SU-DHL-6 (cell line): ENCODE measurements around the gene CHRD.

Experiments used
- H2AFZ ChIP-seq: fragments of 200-600 bp; sonication (generic); 2 replicates; pipeline ENCODE4 v1.6.1; 2014; ENCODE audit warnings: low read depth, mild to moderate bottlenecking, moderate library complexity, mixed read lengths, antibody characterized with exemption, low read length; ENCODE audit not compliant: severe bottlenecking
- H3F3A ChIP-seq: fragments of 200-600 bp; shearing (Covaris generic); 2 replicates; pipeline ENCODE4 v1.6.0; 2016; ENCODE audit warnings: antibody characterized with exemption, mild to moderate bottlenecking; ENCODE audit not compliant: insufficient read depth
- H3K27ac ChIP-seq: fragments of 200-600 bp; sonication (generic); 2 replicates; pipeline ENCODE4 v1.5.1; 2016; ENCODE audit warnings: low read depth, mild to moderate bottlenecking, low read length, moderate library complexity, mixed read lengths
- H3K27me3 ChIP-seq: fragments of 200-600 bp; sonication (generic), shearing (Covaris generic); 2 replicates; pipeline ENCODE4 v1.6.0; 2014; ENCODE audit warnings: mild to moderate bottlenecking, low read length
- H3K36me3 ChIP-seq: fragments of 200-600 bp; sonication (generic); 2 replicates; pipeline ENCODE4 v1.6.1; 2014; ENCODE audit warnings: mild to moderate bottlenecking, low read length, mixed read lengths
- H3K4me2 ChIP-seq: fragments of 300-600, 200-600 bp; shearing (Covaris generic), sonication (generic); 2 replicates; pipeline ENCODE4 v1.6.0; 2014; ENCODE audit warnings: low read length, low read depth, mild to moderate bottlenecking; ENCODE audit not compliant: poor library complexity, severe bottlenecking
- H3K4me3 ChIP-seq: fragments of 200-600 bp; sonication (generic); 2 replicates; pipeline ENCODE4 v1.5.1; 2014; ENCODE audit warnings: antibody characterized with exemption, low read length, mild to moderate bottlenecking, mixed read lengths; ENCODE audit not compliant: insufficient read depth, poor library complexity, severe bottlenecking
- H3K79me2 ChIP-seq: fragments of 200-600 bp; sonication (generic); 2 replicates; pipeline ENCODE4 v1.6.1; 2014; ENCODE audit warnings: mild to moderate bottlenecking, low read length, moderate library complexity; ENCODE audit not compliant: insufficient read depth
- H3K9ac ChIP-seq: fragments of 200-600 bp; sonication (generic); 2 replicates; pipeline ENCODE4 v1.7.0; 2014; ENCODE audit warnings: mild to moderate bottlenecking, low read length
- H3K9me2 ChIP-seq: fragments of 200-600 bp; sonication (generic); replicated peaks from 2 replicates; pipeline ENCODE4 v1.6.1; 2014; ENCODE audit warnings: low read length; ENCODE audit not compliant: insufficient read depth
- H3K9me3 ChIP-seq: fragments of 200-600 bp; sonication (generic); 2 replicates; pipeline ENCODE4 v1.6.1; 2014; ENCODE audit warnings: low read length, mixed read lengths; ENCODE audit not compliant: insufficient read depth
- H4K20me1 ChIP-seq: fragments of 200-600 bp; sonication (generic); 2 replicates; pipeline ENCODE4 v1.6.1; 2014; ENCODE audit warnings: low read depth, mild to moderate bottlenecking, antibody characterized with exemption, low read length, moderate library complexity, mixed read lengths
- CTCF ChIP-seq: fragments of 200-600 bp; sonication (generic); IDR thresholded peaks from one replicate; pipeline ENCODE4 v1.5.1; 2017; ENCODE audit warnings: antibody characterized with exemption, mild to moderate bottlenecking, low read length, moderate library complexity; ENCODE audit not compliant: insufficient read depth, poor library complexity, severe bottlenecking
- EZH2phosphoT487 ChIP-seq: fragments of 200-600 bp; sonication (generic), shearing (Covaris generic); conservative IDR thresholded peaks from 2 replicates; pipeline ENCODE4 v1.6.1; 2018; ENCODE audit warnings: mild to moderate bottlenecking, antibody characterized with exemption, low read length, moderate library complexity, mixed read lengths

Gene CHRD

GRCh38 chr3:184372911-184373310 lies 6.9 kb upstream of the CHRD start:
- no peaks in the 10 kb centered on the region for H3K27me3 ChIP-seq
- H3K9ac ChIP-seq, result no peak overlapping the region
- TF ChIP-seq EZH2phosphoT487 (no peak), CTCF (no peak)
- no peaks in the 10 kb centered on the region for H3K79me2 ChIP-seq
- no peak overlapping the region for H2AFZ ChIP-seq
- H3K36me3 ChIP-seq, result no peaks in the 10 kb centered on the region; the same call in 1 of the 2 replicates
- no peak overlapping the region for H3K4me2 ChIP-seq
- no peaks in the 10 kb centered on the region for H4K20me1 ChIP-seq
- no peak overlapping the region for H3K27ac ChIP-seq
- no peak overlapping the region for H3K4me3 ChIP-seq
- H3F3A ChIP-seq, result peaks cover 10% of the 10 kb centered on the region
- no peaks in the 10 kb centered on the region for H3K9me2 ChIP-seq
- no peaks in the 10 kb centered on the region for H3K9me3 ChIP-seq

GRCh38 chr3:184373422-184373821 lies 6.4 kb upstream of the CHRD start:
- no peaks in the 10 kb centered on the region; the same call in 1 of the 2 replicates for H3K36me3 ChIP-seq
- H3K27ac ChIP-seq, result no peak overlapping the region
- no peaks in the 10 kb centered on the region for H4K20me1 ChIP-seq
- no peak for TF ChIP-seq EZH2phosphoT487
- no peak for TF ChIP-seq CTCF
- H3K79me2 ChIP-seq, result no peaks in the 10 kb centered on the region
- H3K4me3 ChIP-seq, result no peak overlapping the region
- H3K9ac ChIP-seq, result no peak overlapping the region
- H3K4me2 ChIP-seq, result no peak overlapping the region
- no peak overlapping the region for H2AFZ ChIP-seq
- no peaks in the 10 kb centered on the region for H3K27me3 ChIP-seq
- peaks cover 10% of the 10 kb centered on the region for H3F3A ChIP-seq
- no peaks in the 10 kb centered on the region for H3K9me2 ChIP-seq
- H3K9me3 ChIP-seq, result no peaks in the 10 kb centered on the region

- Histone ChIP-seq H3K27me3 (no peaks in the 10 kb centered on the region), H3K36me3 (no peaks in the 10 kb centered on the region)
- no peak for TF ChIP-seq CTCF
- TF ChIP-seq EZH2phosphoT487, result no peak
Observed at GRCh38 chr3:184375747-184376461, 4.0 kb upstream of the CHRD start.

More at GRCh38 chr3:184375747-184376461, 4.0 kb upstream of the CHRD start:
- H2AFZ ChIP-seq, result no peak overlapping the region
- no peaks in the 10 kb centered on the region for H3K79me2 ChIP-seq
- peaks cover 10% of the 10 kb centered on the region for H3F3A ChIP-seq
- H3K9ac ChIP-seq, result no peak overlapping the region
- H3K9me2 ChIP-seq, result no peaks in the 10 kb centered on the region
- no peak overlapping the region for H3K4me2 ChIP-seq
- no peak overlapping the region for H3K4me3 ChIP-seq
- no peak overlapping the region for H3K27ac ChIP-seq
- H4K20me1 ChIP-seq, result no peaks in the 10 kb centered on the region
- no peaks in the 10 kb centered on the region for H3K9me3 ChIP-seq
